IMR-90 (cell line): ENCODE results near the gene TCF7L2. TPM values are rescaled to one million over a fixed set of nuclear protein-coding genes. Genes with fewer than 3 reads are reported as not detected.

ENCODE experiments used
- ATAC-seq: fragments of 200-7000 bp; cut with Tn5 transposase; 2 replicates; pipeline ENCODE4 v1.9.1; 2020; ENCODE audit warnings: low read depth, mild to moderate bottlenecking, moderate library complexity
- BruUV-seq: library from RNA; stranded (reverse); fragments of 400-500 nt; replicated peaks from 2 replicates; lab custom pipeline; 2021; lab: Mats Ljungman, UMichigan
- CTCF ChIA-PET: fragments of 300-600 bp; formaldehyde crosslinking; extraction: SDS; loops from one replicate; lab custom pipeline; 2021; ENCODE audit warnings: antibody characterized with exemption; lab: Yijun Ruan, JAX
- POLR2A ChIA-PET: fragments of 300-600 bp; sonication (Branson Sonifier 250); formaldehyde crosslinking; loops from one replicate; lab custom pipeline; 2022; ENCODE audit warnings: antibody characterized with exemption; ENCODE audit not compliant: unreplicated experiment; lab: Charles Lee
- DNase-seq: peaks from one replicate; pipeline ENCODE4 v3.0.0; 2013
- H2AFZ ChIP-seq: replicated peaks from 2 replicates; pipeline ENCODE3; 2013; ENCODE audit warnings: low read length, mild to moderate bottlenecking; ENCODE audit not compliant: poor library complexity
- H2AK5ac ChIP-seq: 2 replicates; pipeline ENCODE4 v1.6.1; 2013; ENCODE audit warnings: low read depth, low read length, inconsistent platforms
- H2AK9ac ChIP-seq: replicated peaks from 2 replicates; pipeline ENCODE3; 2013; ENCODE audit warnings: mild to moderate bottlenecking, low read depth, low read length, moderate library complexity; ENCODE audit not compliant: poor library complexity
- H2BK120ac ChIP-seq: 2 replicates; pipeline ENCODE4 v1.6.1; 2013; ENCODE audit warnings: low read depth, low read length, inconsistent platforms
- H2BK15ac ChIP-seq: 3 replicates; pipeline ENCODE4 v1.6.1; 2013; ENCODE audit warnings: low read depth, low read length, inconsistent platforms
- H2BK20ac ChIP-seq: 2 replicates; pipeline ENCODE4 v1.6.1; 2013; ENCODE audit warnings: low read depth, mild to moderate bottlenecking, inconsistent platforms, low read length, moderate library complexity
- H2BK5ac ChIP-seq: 2 replicates; pipeline ENCODE4 v1.6.1; 2013; ENCODE audit warnings: mild to moderate bottlenecking, low read depth, low read length, inconsistent platforms; ENCODE audit not compliant: poor library complexity, severe bottlenecking
- H3K14ac ChIP-seq: replicated peaks from 2 replicates; pipeline ENCODE4 v1.6.1; 2013; ENCODE audit warnings: low read depth, low read length, inconsistent platforms
- H3K18ac ChIP-seq: 2 replicates; pipeline ENCODE4 v1.6.1; 2013; ENCODE audit warnings: low read depth, low read length, control low read depth
- H3K23ac ChIP-seq: 2 replicates; pipeline ENCODE4 v1.6.1; 2013; ENCODE audit warnings: low read depth, low read length, inconsistent platforms
- H3K27ac ChIP-seq: 2 replicates; pipeline ENCODE4 v1.5.1; 2013; ENCODE audit warnings: mild to moderate bottlenecking, control low read depth, low read length; ENCODE audit not compliant: insufficient read depth
- H3K27me3 ChIP-seq: 2 replicates; pipeline ENCODE4 v1.6.1; 2013; ENCODE audit warnings: low read length; ENCODE audit not compliant: control insufficient read depth, insufficient read depth
- H3K36me3 ChIP-seq: 2 replicates; pipeline ENCODE4 v1.6.1; 2013; ENCODE audit warnings: low read length, mixed read lengths; ENCODE audit not compliant: control insufficient read depth, insufficient read depth
- H3K4ac ChIP-seq: 2 replicates; pipeline ENCODE4 v1.6.1; 2013; ENCODE audit warnings: low read depth, low read length, inconsistent platforms
- H3K4me1 ChIP-seq: 2 replicates; pipeline ENCODE4 v1.6.1; 2013; ENCODE audit warnings: low read length, mixed read lengths; ENCODE audit not compliant: control insufficient read depth, insufficient read depth
- H3K4me2 ChIP-seq: 2 replicates; pipeline ENCODE4 v1.6.1; 2013; ENCODE audit warnings: low read depth, mild to moderate bottlenecking, control low read depth, low read length, moderate library complexity
- H3K4me3 ChIP-seq: 2 replicates; pipeline ENCODE4 v1.5.1; 2013; ENCODE audit warnings: low read depth, mild to moderate bottlenecking, control low read depth, low read length, moderate library complexity; ENCODE audit not compliant: insufficient read depth
- H3K56ac ChIP-seq: 2 replicates; pipeline ENCODE4 v1.6.1; 2013; ENCODE audit warnings: low read length, inconsistent platforms; ENCODE audit not compliant: insufficient read depth; ENCODE audit errors: extremely low read depth
- H3K79me1 ChIP-seq, 2 experiments: 2 replicates each; pipeline ENCODE4 v1.6.1; 2013; ENCODE audit warnings: low read length in 2 of 2, inconsistent platforms in 1 of 2, low read depth in 1 of 2
- H3K9ac ChIP-seq: 2 replicates; pipeline ENCODE4 v1.6.1; 2013; ENCODE audit warnings: low read depth, low read length, control low read depth
- H3K9me1 ChIP-seq: 2 replicates; pipeline ENCODE4 v1.6.1; 2013; ENCODE audit warnings: low read length, inconsistent platforms; ENCODE audit not compliant: insufficient read depth
- H3K9me3 ChIP-seq: 2 replicates; pipeline ENCODE4 v1.6.1; 2013; ENCODE audit warnings: low read length; ENCODE audit not compliant: control insufficient read depth, insufficient read depth
- H4K20me1 ChIP-seq: 2 replicates; pipeline ENCODE4 v1.6.1; 2013; ENCODE audit warnings: low read length, inconsistent platforms; ENCODE audit not compliant: insufficient read depth
- H4K5ac ChIP-seq: 2 replicates; pipeline ENCODE4 v1.6.1; 2013; ENCODE audit warnings: mild to moderate bottlenecking, low read depth, low read length, control low read depth
- H4K8ac ChIP-seq, 2 experiments: 2 replicates each; pipeline ENCODE4 v1.6.1; 2013; ENCODE audit warnings: low read depth in 2 of 2, low read length in 2 of 2, control low read depth in 1 of 2, inconsistent platforms in 1 of 2
- H4K91ac ChIP-seq: 2 replicates; pipeline ENCODE4 v1.6.1; 2013; ENCODE audit warnings: low read depth, low read length, inconsistent platforms; ENCODE audit not compliant: insufficient read depth
- BHLHE40 ChIP-seq: fragments of 150-350 bp; IDR thresholded peaks from 2 replicates; pipeline ENCODE4 v1.6.1; 2016; ENCODE audit warnings: mild to moderate bottlenecking, low read depth, low read length
- CEBPB ChIP-seq: IDR thresholded peaks from 2 replicates; pipeline ENCODE4 v1.6.1; 2012; ENCODE audit warnings: low read depth, low read length, improper control_type of control experiment
- CHD1 ChIP-seq: IDR thresholded peaks from 2 replicates; pipeline ENCODE4 v1.6.1; 2012; ENCODE audit warnings: low read depth, low read length, improper control_type of control experiment
- CTCF ChIP-seq: conservative IDR thresholded peaks from 2 replicates; pipeline ENCODE4 v1.5.1; 2012; ENCODE audit warnings: mild to moderate bottlenecking, low read depth, low read length, improper control_type of control experiment
- ELK1 ChIP-seq: fragments of 150-350 bp; IDR thresholded peaks from 2 replicates; pipeline ENCODE4 v1.6.1; 2016; ENCODE audit warnings: low read depth, mild to moderate bottlenecking, low read length, moderate library complexity, borderline replicate concordance
- FOS ChIP-seq: fragments of 150-350 bp; IDR thresholded peaks from 2 replicates; pipeline ENCODE4 v1.6.1; 2016; ENCODE audit warnings: low read depth, low read length
- MAFK ChIP-seq: IDR thresholded peaks from 2 replicates; pipeline ENCODE4 v1.6.1; 2012; ENCODE audit warnings: low read depth, low read length, improper control_type of control experiment
- MAZ ChIP-seq: IDR thresholded peaks from 2 replicates; pipeline ENCODE4 v1.6.1; 2012; ENCODE audit warnings: low read depth, mild to moderate bottlenecking, low read length, improper control_type of control experiment, moderate library complexity, borderline replicate concordance
- MXI1 ChIP-seq: IDR thresholded peaks from 2 replicates; pipeline ENCODE4 v1.6.1; 2012; ENCODE audit warnings: low read depth, mild to moderate bottlenecking, low read length, moderate library complexity, borderline replicate concordance
- NFE2L2 ChIP-seq: fragments of 150-350 bp; IDR thresholded peaks from 2 replicates; pipeline ENCODE4 v1.6.1; 2016; ENCODE audit warnings: low read depth, mild to moderate bottlenecking, low read length
- POLR2A ChIP-seq: IDR thresholded peaks from 2 replicates; pipeline ENCODE4 v1.6.1; 2012; ENCODE audit warnings: mild to moderate bottlenecking, low read depth, low read length
- RAD21 ChIP-seq: IDR thresholded peaks from 2 replicates; pipeline ENCODE4 v1.6.1; 2012; ENCODE audit warnings: low read length, improper control_type of control experiment
- RCOR1 ChIP-seq: IDR thresholded peaks from 2 replicates; pipeline ENCODE4 v1.6.1; 2012; ENCODE audit warnings: mild to moderate bottlenecking, low read length, improper control_type of control experiment; ENCODE audit not compliant: insufficient replicate concordance
- RFX5 ChIP-seq: IDR thresholded peaks from 2 replicates; pipeline ENCODE4 v1.8.0; 2012; ENCODE audit warnings: low read depth, mild to moderate bottlenecking, low read length, moderate library complexity
- SMC3 ChIP-seq: fragments of 150-350 bp; IDR thresholded peaks from 2 replicates; pipeline ENCODE4 v1.6.1; 2016; ENCODE audit warnings: low read depth, mild to moderate bottlenecking, antibody characterized with exemption, low read length, moderate library complexity
- USF2 ChIP-seq: fragments of 150-350 bp; IDR thresholded peaks from 2 replicates; pipeline ENCODE4 v1.6.1; 2017; ENCODE audit warnings: mild to moderate bottlenecking, antibody characterized with exemption, low read length, low read depth
- WGBS, 2 experiments: methylation state at CpG; one replicate each; pipeline versions ENCODE4 v1.1.5 to v1.1.7; 2013; ENCODE audit warnings: missing lambda C conversion rate in 2 of 2; ENCODE audit not compliant: insufficient read length in 1 of 2; ENCODE audit errors: extremely low coverage in 2 of 2; 5-methylcytosine and 5-hydroxymethylcytosine counted together
- dilution Hi-C: fragments of 300-500 bp; cut with HindIII; formaldehyde crosslinking; loops from one replicate; pipeline ENCODE4 v1.14.3; 2018; ENCODE audit warnings: low sequenced_read_pairs; ENCODE audit not compliant: unreplicated experiment
- in situ Hi-C: fragments of 300-500 bp; cut with MboI; formaldehyde crosslinking; loops from 3 replicates; pipeline ENCODE4 v1.14.3; 2019; ENCODE audit warnings: low sequenced_read_pairs, inconsistent platforms, mixed read lengths
- intact Hi-C: fragments of 100-400 bp; cut with micrococcal nuclease; formaldehyde crosslinking; loops from 2 replicates; pipeline ENCODE4 v1.10.0; 2022
- polyA plus RNA-seq, 3 experiments: library from polyadenylated mRNA; depleted of rRNA; stranded (reverse); fragments of >200 nt; gene quantifications; 2 replicates each; pipeline ENCODE4 v1.2.3, GENCODE V29; 2012; ENCODE audit warnings: low replicate concordance in 1 of 3
- total RNA-seq: library from RNA; depleted of rRNA; stranded (reverse); fragments of >200 nt; gene quantifications from 2 replicates; pipeline ENCODE4 v1.2.3, GENCODE V29; 2012

Gene TCF7L2
- total and polyA plus RNA-seq, 2 of the 4 experiments (the other 2 are of a cell fraction): 1.3 to 12.2 TPM

GRCh38 chr10:113005380-113005779 lies 55.3 kb downstream of the TCF7L2 start:
- Histone ChIP-seq H3K4ac (no peak overlapping the region), H4K5ac (no peak overlapping the region), H3K79me1 (peaks cover 42 to 84% of the 10 kb centered on the region in 2 experiments), H4K20me1 (peaks cover 51% of the 10 kb centered on the region), H3K23ac (no peak overlapping the region), H3K36me3 (peaks cover 10% of the 10 kb centered on the region; the same call in 1 of the 2 replicates), H2BK20ac (no peak overlapping the region), H3K4me3 (no peak overlapping the region), H2BK120ac (no peak overlapping the region), H3K18ac (no peak overlapping the region), H4K8ac (no peak overlapping the region), H3K27me3 (no peaks in the 10 kb centered on the region), H2AK9ac (no peak overlapping the region), H2BK5ac (no peak overlapping the region), H3K4me1 (peaks cover 5% of the 10 kb centered on the region), H3K27ac (no peak overlapping the region), H3K9me3 (no peaks in the 10 kb centered on the region), H3K56ac (no peak overlapping the region), H4K91ac (no peak overlapping the region), H3K14ac (no peak overlapping the region), H2AK5ac (no peak overlapping the region), H3K9me1 (peaks cover 14% of the 10 kb centered on the region), H2BK15ac (no peak overlapping the region), H3K4me2 (no peak overlapping the region), H3K9ac (no peak overlapping the region), H2AFZ (no peak overlapping the region)
- CTCF ChIA-PET: no interaction called here
- TF ChIP-seq MAFK: no peak
- TF ChIP-seq CHD1: no peak
- TF ChIP-seq SMC3: no peak
- no peak for TF ChIP-seq POLR2A
- TF ChIP-seq BHLHE40: no peak
- TF ChIP-seq FOS: no peak
- TF ChIP-seq CTCF: no peak
- no peak for TF ChIP-seq RAD21
- no peak for TF ChIP-seq MXI1
- no peak for TF ChIP-seq ELK1
- TF ChIP-seq MAZ: no peak
- TF ChIP-seq RFX5: no peak
- TF ChIP-seq NFE2L2: no peak
- no peak for TF ChIP-seq RCOR1
- TF ChIP-seq USF2: no peak
- TF ChIP-seq CEBPB: no peak
- in situ Hi-C loops: no loop called here
- dilution Hi-C loops: no loop called here
- POLR2A ChIA-PET: no interaction called here
- DNase-seq: no peak
- BruUV-seq: no TSS peak
- ATAC-seq: no peak
- intact Hi-C loops: no loop called here
- WGBS, 2 experiments: 67% methylated on average over 1 of the region's 6 CpGs; no CpG with 5 or more reads in 1 of the 2 experiments
